Inflammatory macrophage treated with lipopolysaccharide for 4 hours (primary cell): ENCODE measurements around the gene MLLT10.
"Not testable (repeated sequence)": the region's sequence is repeated elsewhere in the genome, so short reads cannot be mapped to it uniquely, and the experiment has no call there.

Source experiments
- DNase-seq: peaks from one replicate; pipeline ENCODE4 v3.0.0-alpha.2; 2020

Gene MLLT10

GRCh38 chr10:21588159-21588558 lies 54.1 kb downstream of the MLLT10 start:
- DNase-seq = not testable (repeated sequence)

GRCh38 chr10:21593986-21594385 lies 60.0 kb downstream of the MLLT10 start:
- DNase-seq = no peak

GRCh38 chr10:21599582-21599981 lies 65.5 kb downstream of the MLLT10 start:
- no peak for DNase-seq

GRCh38 chr10:21600804-21601433 lies 66.9 kb downstream of the MLLT10 start:
- DNase-seq = no peak

GRCh38 chr10:21602313-21602712 lies 68.3 kb downstream of the MLLT10 start:
- no peak for DNase-seq

- DNase-seq = no peak
Measured at GRCh38 chr10:21603721-21604120, 69.7 kb downstream of the MLLT10 start.

- no peak for DNase-seq
Measured at GRCh38 chr10:21604651-21605050, 70.6 kb downstream of the MLLT10 start.

- no peak for DNase-seq
Measured at GRCh38 chr10:21607907-21608306, 73.9 kb downstream of the MLLT10 start.

- peak; percentile 3 for DNase-seq
Measured at GRCh38 chr10:21614000-21614399, 80.0 kb downstream of the MLLT10 start.

- peak; percentile 33 for DNase-seq
Measured at GRCh38 chr10:21617267-21617666, 83.2 kb downstream of the MLLT10 start.

GRCh38 chr10:21623291-21623690 lies 89.3 kb downstream of the MLLT10 start:
- DNase-seq = no peak

GRCh38 chr10:21624421-21624820 lies 90.4 kb downstream of the MLLT10 start:
- DNase-seq = not testable (repeated sequence)

- no peak for DNase-seq
Measured at GRCh38 chr10:21624951-21625350, 90.9 kb downstream of the MLLT10 start.

GRCh38 chr10:21625623-21626229 lies 91.7 kb downstream of the MLLT10 start:
- DNase-seq = no peak

GRCh38 chr10:21626457-21627161 lies 92.6 kb downstream of the MLLT10 start:
- DNase-seq = no peak

GRCh38 chr10:21627331-21627730 lies 93.3 kb downstream of the MLLT10 start:
- DNase-seq = no peak

GRCh38 chr10:21628023-21628422 lies 94.0 kb downstream of the MLLT10 start:
- no peak for DNase-seq

GRCh38 chr10:21628645-21629044 lies 94.6 kb downstream of the MLLT10 start:
- DNase-seq = not testable (repeated sequence)

- DNase-seq = no peak
Measured at GRCh38 chr10:21634599-21635365, 100.8 kb downstream of the MLLT10 start.

- no peak for DNase-seq
Measured at GRCh38 chr10:21637795-21638194, 103.8 kb downstream of the MLLT10 start.

GRCh38 chr10:21638681-21639080 lies 104.6 kb downstream of the MLLT10 start:
- no peak for DNase-seq

GRCh38 chr10:21648040-21648439 lies 114.0 kb downstream of the MLLT10 start:
- no peak for DNase-seq

- no peak for DNase-seq
Measured at GRCh38 chr10:21649454-21649872, 115.4 kb downstream of the MLLT10 start.
